PC-3 (cell line): Measurements from ENCODE around the gene SUCLA2. TPM values are rescaled to one million over a fixed set of nuclear protein-coding genes. Genes with fewer than 3 reads are reported as not detected.

Experiments used
- ATAC-seq: fragments of 200-7000 bp; cut with Tn5 transposase; 2 replicates; pipeline ENCODE4 v1.9.1; 2020; ENCODE audit warnings: mild to moderate bottlenecking, moderate library complexity
- BruUV-seq: library from RNA; stranded (reverse); fragments of 400-500 nt; replicated peaks from 2 replicates; lab custom pipeline; 2021; lab: Mats Ljungman, UMichigan
- CTCF ChIA-PET: fragments of 300-600 bp; sonication (Branson Sonifier 250); formaldehyde crosslinking; loops from one replicate; lab custom pipeline; 2022; ENCODE audit warnings: antibody characterized with exemption; lab: Charles Lee
- POLR2A ChIA-PET: fragments of 300-600 bp; sonication (Branson Sonifier 250); formaldehyde crosslinking; loops from one replicate; lab custom pipeline; 2022; ENCODE audit warnings: antibody characterized with exemption; ENCODE audit not compliant: unreplicated experiment; lab: Charles Lee
- DNase-seq: peaks from one replicate; pipeline ENCODE4 v3.0.0-alpha.2; 2015
- H2AFZ ChIP-seq: fragments of 300-600 bp; sonication (generic); 2 replicates; pipeline ENCODE4 v1.6.0; 2016; ENCODE audit warnings: antibody characterized with exemption, low read length
- H3F3A ChIP-seq: fragments of 300-600 bp; sonication (generic); one replicate; pipeline ENCODE4 v1.6.0; 2017; ENCODE audit warnings: antibody characterized with exemption, low read length, control low read depth, mild to moderate bottlenecking; ENCODE audit not compliant: unreplicated experiment
- H3K27ac ChIP-seq: fragments of 300-600 bp; sonication (generic); 2 replicates; pipeline ENCODE4 v1.5.1; 2016; ENCODE audit warnings: mild to moderate bottlenecking, low read length
- H3K27me3 ChIP-seq: fragments of 300-600 bp; sonication (generic); 2 replicates; pipeline ENCODE4 v1.6.1; 2016; ENCODE audit warnings: low read length, mixed read lengths
- H3K36me3 ChIP-seq: fragments of 300-600 bp; sonication (generic); 2 replicates; pipeline ENCODE4 v1.6.1; 2016; ENCODE audit warnings: low read depth, mixed run types, low read length, mixed read lengths
- H3K4me1 ChIP-seq: fragments of 300-600 bp; sonication (generic); 2 replicates; pipeline ENCODE4 v1.5.1; 2016; ENCODE audit warnings: low read length; ENCODE audit not compliant: insufficient read depth
- H3K4me2 ChIP-seq: fragments of 300-600 bp; sonication (generic); 2 replicates; pipeline ENCODE4 v1.6.0; 2016; ENCODE audit warnings: low read length
- H3K4me3 ChIP-seq: fragments of 300-600 bp; sonication (generic); 2 replicates; pipeline ENCODE4 v1.5.1; 2016; ENCODE audit warnings: mild to moderate bottlenecking, low read length, mixed read lengths
- H3K79me2 ChIP-seq: fragments of 300-600 bp; sonication (generic); 2 replicates; pipeline ENCODE4 v1.6.1; 2017; ENCODE audit warnings: low read length, mixed read lengths
- H3K9ac ChIP-seq: fragments of 300-600 bp; sonication (generic); 2 replicates; pipeline ENCODE4 v1.6.0; 2016; ENCODE audit warnings: mild to moderate bottlenecking, low read length
- H3K9me2 ChIP-seq: fragments of 300-600 bp; sonication (generic); replicated peaks from 2 replicates; pipeline ENCODE4 v1.6.1; 2016; ENCODE audit warnings: mixed run types, low read length, mixed read lengths
- H3K9me3 ChIP-seq: fragments of 300-600 bp; sonication (generic); 2 replicates; pipeline ENCODE4 v1.6.1; 2016; ENCODE audit warnings: low read length, mixed read lengths
- H4K20me1 ChIP-seq: fragments of 300-600 bp; sonication (generic); 2 replicates; pipeline ENCODE4 v1.6.1; 2016; ENCODE audit warnings: low read length, mixed read lengths
- CTCF ChIP-seq: fragments of 300-600 bp; sonication (generic); conservative IDR thresholded peaks from 2 replicates; pipeline ENCODE4 v1.5.1; 2017; ENCODE audit warnings: antibody characterized with exemption, low read depth, mild to moderate bottlenecking, low read length
- EZH2 ChIP-seq: fragments of 300-600 bp; sonication (generic); IDR thresholded peaks from one replicate; pipeline ENCODE4 v1.6.1; 2017; ENCODE audit warnings: antibody characterized with exemption, mild to moderate bottlenecking, low read length; ENCODE audit not compliant: unreplicated experiment
- EZH2phosphoT487 ChIP-seq: fragments of 300-600 bp; sonication (generic); IDR thresholded peaks from 2 replicates; pipeline ENCODE4 v1.6.1; 2018; ENCODE audit warnings: mild to moderate bottlenecking, antibody characterized with exemption, low read length, borderline replicate concordance
- intact Hi-C: fragments of 100-400 bp; cut with micrococcal nuclease; formaldehyde crosslinking; loops from 2 replicates; pipeline ENCODE4 v1.9.0; 2023
- total RNA-seq: library from RNA; depleted of rRNA; stranded (reverse); fragments of >200 nt; gene quantifications from 2 replicates; pipeline ENCODE4 v1.2.3, GENCODE V29; 2014

The SUCLA2 gene
- total RNA-seq, 1 experiment from 2014 or later = 35.0 TPM

GRCh38 chr13:47959468-47960247, 41.4 kb downstream of the SUCLA2 start:
- Histone ChIP-seq H3F3A (no peaks in the 10 kb centered on the region), H3K27me3 (no peaks in the 10 kb centered on the region), H3K4me2 (no peak overlapping the region), H2AFZ (no peak overlapping the region), H4K20me1 (no peaks in the 10 kb centered on the region), H3K4me1 (no peaks in the 10 kb centered on the region), H3K9me2 (no peaks in the 10 kb centered on the region), H3K36me3 (peaks cover 80% of the 10 kb centered on the region), H3K27ac (no peak overlapping the region), H3K9me3 (peaks cover 28% of the 10 kb centered on the region), H3K9ac (no peak overlapping the region), H3K4me3 (no peak overlapping the region; the same call in 1 of the 2 replicates), H3K79me2 (no peaks in the 10 kb centered on the region)
- BruUV-seq = no TSS peak
- ATAC-seq = no peak
- DNase-seq = no peak
- TF ChIP-seq EZH2phosphoT487 (no peak), CTCF (no peak), EZH2 (no peak)
- ChIA-PET POLR2A (interaction anchor here (0.7 kb wide), 1 partner anchor 1283 kb away, joined by 4 read pairs; no protein-coding TSS in a partner anchor), CTCF (no interaction called here)
- intact Hi-C loops = no loop called here

- BruUV-seq = no TSS peak
- H4K20me1 ChIP-seq = no peaks in the 10 kb centered on the region
- CTCF ChIA-PET = no interaction called here
Observed at GRCh38 chr13:47957073-47957472, 44.0 kb downstream of the SUCLA2 start.

More at GRCh38 chr13:47957073-47957472, 44.0 kb downstream of the SUCLA2 start:
- intact Hi-C loops = no loop called here
- POLR2A ChIA-PET = no interaction called here
- Histone ChIP-seq H3K27me3 (no peaks in the 10 kb centered on the region), H3K4me3 (no peak overlapping the region), H3K9me2 (no peaks in the 10 kb centered on the region), H3K79me2 (no peaks in the 10 kb centered on the region), H3K4me1 (no peaks in the 10 kb centered on the region), H3K9ac (no peak overlapping the region), H3F3A (no peaks in the 10 kb centered on the region), H3K36me3 (peaks cover 78% of the 10 kb centered on the region), H3K4me2 (no peak overlapping the region), H3K9me3 (peaks cover 28% of the 10 kb centered on the region), H2AFZ (no peak overlapping the region), H3K27ac (no peak overlapping the region)
- no peak for ATAC-seq
- TF ChIP-seq EZH2phosphoT487 (no peak), EZH2 (no peak), CTCF (no peak)
- no peak for DNase-seq
